Activated CD8-positive, alpha-beta memory T cell treated with anti-CD3 and anti-CD28 coated beads for 24 hours (primary cell): Measurements from ENCODE around the gene MLF1.
"Not testable (repeated sequence)": the region's sequence is repeated elsewhere in the genome, so short reads cannot be mapped to it uniquely, and the experiment has no call there.

Experiments used
- DNase-seq: peaks from one replicate; pipeline ENCODE4 v3.0.0-alpha.2; 2020

MLF1 gene, protein sequence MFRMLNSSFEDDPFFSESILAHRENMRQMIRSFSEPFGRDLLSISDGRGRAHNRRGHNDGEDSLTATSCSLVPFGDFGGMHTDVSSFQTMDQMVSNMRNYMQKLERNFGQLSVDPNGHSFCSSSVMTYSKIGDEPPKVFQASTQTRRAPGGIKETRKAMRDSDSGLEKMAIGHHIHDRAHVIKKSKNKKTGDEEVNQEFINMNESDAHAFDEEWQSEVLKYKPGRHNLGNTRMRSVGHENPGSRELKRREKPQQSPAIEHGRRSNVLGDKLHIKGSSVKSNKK

DNA sequence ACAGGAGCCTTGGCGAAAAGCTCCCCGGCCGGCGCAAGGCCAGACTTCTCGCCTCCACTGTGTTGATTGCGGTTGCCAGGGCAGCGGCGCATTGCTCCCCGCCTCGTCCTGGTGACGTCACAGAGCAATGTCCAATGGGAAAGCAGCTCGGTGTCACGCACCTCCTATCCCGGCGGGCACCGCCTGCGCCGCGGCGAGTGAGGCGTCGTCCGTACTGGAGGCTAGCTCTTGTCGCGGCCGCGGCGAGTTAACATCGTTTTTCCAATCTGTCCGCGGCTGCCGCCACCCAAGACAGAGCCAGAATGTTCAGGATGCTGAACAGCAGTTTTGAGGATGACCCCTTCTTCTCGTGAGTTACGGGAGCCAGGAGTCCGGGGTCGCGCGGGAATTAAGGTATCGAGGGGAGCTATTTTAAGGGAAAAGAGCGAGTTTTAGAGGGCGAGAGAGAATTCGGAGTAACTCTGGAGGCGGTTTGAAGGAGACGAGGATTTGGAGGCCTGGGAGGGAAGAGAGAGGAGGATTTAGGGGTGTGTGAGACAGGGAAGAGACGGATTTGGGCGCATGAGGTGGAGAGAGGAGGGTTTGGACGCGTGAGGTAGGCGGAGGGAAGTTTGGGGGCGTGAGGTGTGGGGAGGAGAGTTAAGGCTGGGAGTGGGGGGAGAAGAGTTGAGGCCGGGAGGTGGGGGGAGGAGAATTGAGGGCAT lies at the start of gene MLF1:
MLF1 (plus strand) TSS at position 196 of the 704 bp plus-strand sequence; CDS start at position 303, 107 bp downstream.
- peak; percentile 88 for DNase-seq

DNA sequence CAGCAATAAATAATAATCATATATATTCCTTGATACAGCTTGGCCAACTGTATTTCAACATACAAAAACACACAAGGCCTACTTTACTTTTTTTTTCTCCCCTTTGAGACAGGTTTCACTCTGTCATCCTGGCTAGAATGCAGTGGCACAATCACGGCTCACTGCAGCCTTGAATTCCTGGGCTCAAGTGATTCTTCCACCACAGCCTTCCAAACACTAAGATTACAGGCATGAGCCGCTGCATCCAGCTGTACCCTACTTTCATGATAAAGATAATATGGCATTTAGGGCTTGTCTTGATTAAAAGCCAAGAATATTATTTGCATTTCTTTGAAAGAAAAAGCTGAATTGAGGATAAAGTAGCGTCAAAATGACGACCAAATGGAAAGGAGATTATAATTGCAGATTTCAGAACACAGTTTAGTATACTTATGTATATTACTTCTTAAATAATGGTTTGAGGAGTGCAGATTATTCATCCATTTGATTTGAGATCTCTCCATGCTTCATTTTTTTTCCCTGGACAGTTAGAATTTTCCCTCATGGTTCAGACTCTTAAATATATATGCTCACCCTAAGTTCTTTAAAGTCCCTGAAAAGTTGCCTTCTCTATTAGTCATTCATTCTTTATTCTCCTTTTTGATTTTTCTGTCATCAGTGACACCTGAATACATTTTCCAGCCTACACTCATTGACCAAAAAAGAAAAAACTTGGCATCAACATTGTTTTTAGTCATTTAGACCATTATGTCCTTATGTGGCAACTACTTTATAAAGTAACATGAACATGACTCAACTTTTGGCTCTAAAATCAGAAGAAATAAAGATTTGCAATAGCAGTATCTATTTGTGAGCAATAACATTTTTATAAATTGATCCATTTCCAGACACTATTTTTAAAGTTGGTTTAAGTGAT lies 48.5 kb upstream of the MLF1 start:
- DNase-seq = no peak

DNA sequence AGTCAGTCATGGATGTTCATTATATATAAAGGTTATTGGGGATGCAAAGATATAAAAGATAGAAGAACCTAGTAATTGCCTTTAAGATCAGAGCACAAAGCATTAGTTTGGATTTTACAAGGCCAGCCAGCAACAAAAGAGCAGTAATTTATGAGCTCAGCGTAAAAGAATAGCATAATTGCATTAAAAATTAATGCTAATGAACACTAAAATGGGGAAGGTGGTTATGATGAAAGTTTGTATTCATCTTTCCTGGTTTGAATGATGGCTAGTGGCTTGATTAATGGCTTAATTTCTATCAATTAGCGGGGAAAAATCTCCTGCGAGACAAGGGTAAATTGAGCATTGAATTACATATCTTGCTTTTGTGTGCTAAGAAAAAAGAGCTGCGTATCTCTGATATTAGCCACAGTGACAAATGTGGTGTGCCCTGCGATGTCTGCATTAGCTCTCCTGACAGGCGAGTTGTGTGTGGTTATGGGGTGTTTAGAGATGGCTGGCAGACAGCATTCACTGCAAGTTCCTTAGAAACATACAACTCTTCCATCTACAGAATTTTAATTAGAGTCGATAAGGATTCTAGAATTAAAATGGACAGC lies 42.8 kb upstream of the MLF1 start:
- DNase-seq = no peak

DNA sequence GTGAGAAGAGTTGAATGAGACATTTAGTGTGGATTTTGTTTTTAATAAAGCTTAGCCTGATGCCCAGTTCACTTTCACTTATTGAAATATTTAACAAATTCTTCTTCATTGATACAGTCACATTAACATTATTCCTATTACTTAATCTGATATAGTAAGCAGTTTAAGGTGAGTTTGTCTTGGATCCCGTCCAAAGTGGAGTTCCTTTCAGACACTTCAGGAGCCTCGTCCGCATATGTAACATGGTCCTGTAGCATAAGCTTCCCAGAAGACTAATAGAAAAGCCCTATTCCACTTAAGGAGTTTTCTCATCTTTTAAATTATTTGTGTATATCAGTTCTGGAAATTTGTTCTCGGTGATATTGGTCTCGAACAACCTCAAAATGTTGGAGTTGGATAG lies 39.7 kb upstream of the MLF1 start:
- no peak for DNase-seq

GRCh38 chr3:158532099-158532734 lies 38.8 kb upstream of the MLF1 start:
- no peak for DNase-seq

- DNase-seq = no peak
Measured at GRCh38 chr3:158535918-158536317, 35.1 kb upstream of the MLF1 start.

GRCh38 chr3:158539414-158540014 lies 31.5 kb upstream of the MLF1 start:
- no peak for DNase-seq

DNA sequence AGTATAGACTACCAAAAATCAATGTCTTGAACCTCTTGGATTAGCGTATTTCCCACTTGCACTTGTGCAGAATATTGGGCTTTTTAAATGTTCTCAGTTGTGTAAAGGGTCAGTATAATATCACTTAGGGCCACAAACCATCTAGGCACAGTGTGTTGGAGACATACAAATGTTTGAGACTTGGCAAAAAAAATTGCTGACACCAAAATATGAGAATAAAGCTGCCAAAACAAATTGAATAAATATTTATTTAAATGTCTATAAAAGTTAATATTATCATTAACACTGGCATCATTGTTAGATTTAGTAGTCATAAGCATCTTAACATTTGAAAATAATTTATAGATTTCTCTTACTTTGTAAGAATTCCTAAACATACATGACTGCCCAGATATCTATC lies 30.9 kb upstream of the MLF1 start:
- DNase-seq = no peak

DNA sequence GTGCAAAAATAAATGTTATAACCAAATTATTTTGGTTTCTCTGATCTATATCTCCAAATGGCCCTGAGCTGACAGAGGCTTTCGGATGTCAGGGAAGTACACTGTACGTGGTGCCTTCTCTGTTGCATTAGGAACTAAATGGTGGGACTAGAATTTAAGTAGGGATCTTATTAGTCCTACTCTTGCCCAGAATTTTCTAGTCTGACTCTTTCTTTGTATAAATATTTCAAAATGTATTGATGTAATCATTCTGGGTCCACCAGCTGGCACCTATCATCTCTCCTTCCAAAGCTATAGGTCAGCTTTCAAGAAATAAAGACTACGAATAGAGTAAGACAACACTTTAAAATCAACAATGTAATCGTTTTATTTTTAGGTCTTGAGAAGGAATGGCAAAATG lies 22.3 kb upstream of the MLF1 start:
- DNase-seq = no peak

- not testable (repeated sequence) for DNase-seq
Measured at GRCh38 chr3:158549938-158550337, 21.1 kb upstream of the MLF1 start.

GRCh38 chr3:158552124-158552523 lies 18.9 kb upstream of the MLF1 start:
- DNase-seq = no peak

- DNase-seq = no peak
Measured at GRCh38 chr3:158559504-158559903, 11.5 kb upstream of the MLF1 start.

- DNase-seq = no peak
Measured at GRCh38 chr3:158560979-158561378, 10.0 kb upstream of the MLF1 start.

- DNase-seq = no peak
Measured at GRCh38 chr3:158562674-158563073, 8.3 kb upstream of the MLF1 start.

- DNase-seq = no peak
Measured at GRCh38 chr3:158563076-158563475, 7.9 kb upstream of the MLF1 start.

DNA sequence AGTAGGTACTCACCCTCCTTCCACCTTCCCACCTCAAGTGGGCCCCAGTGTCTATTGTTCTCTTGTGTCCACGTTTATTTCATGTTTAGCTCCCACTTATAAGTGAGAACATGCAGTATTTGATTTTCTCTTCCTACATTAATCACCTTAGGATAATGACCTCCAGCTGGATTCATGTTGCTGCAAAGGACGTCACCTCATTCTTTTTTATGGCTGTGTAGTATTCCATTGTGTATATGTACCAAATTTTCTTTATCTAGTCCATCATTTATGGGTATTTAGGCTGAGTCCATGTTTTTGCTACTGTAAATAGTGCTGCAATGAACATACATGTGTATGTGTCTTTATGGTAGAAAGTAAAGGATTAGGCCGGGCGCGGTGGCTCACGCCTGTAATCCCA lies 5.9 kb upstream of the MLF1 start:
- DNase-seq = no peak

DNA sequence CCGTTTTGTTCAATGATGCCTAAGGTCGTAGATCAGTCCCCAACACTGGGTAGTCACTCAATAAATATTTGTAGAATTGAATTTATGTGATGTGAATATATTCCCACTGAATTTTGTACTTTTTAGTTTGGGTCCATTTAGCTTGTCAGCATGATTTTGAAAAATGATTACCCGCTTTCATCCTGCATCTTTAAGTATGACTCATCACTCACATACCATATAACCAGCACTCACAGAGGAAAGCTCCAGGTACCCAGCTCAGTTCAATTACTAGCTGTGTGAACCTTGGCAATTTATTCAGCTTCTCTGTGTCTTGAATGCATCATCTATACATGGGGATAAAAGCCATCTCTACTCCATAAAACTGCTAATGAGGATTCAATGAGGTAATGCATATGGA lies 2.2 kb upstream of the MLF1 start:
- DNase-seq = no peak

GRCh38 chr3:158569794-158570193 lies 1.2 kb upstream of the MLF1 start:
- DNase-seq = no peak

DNA sequence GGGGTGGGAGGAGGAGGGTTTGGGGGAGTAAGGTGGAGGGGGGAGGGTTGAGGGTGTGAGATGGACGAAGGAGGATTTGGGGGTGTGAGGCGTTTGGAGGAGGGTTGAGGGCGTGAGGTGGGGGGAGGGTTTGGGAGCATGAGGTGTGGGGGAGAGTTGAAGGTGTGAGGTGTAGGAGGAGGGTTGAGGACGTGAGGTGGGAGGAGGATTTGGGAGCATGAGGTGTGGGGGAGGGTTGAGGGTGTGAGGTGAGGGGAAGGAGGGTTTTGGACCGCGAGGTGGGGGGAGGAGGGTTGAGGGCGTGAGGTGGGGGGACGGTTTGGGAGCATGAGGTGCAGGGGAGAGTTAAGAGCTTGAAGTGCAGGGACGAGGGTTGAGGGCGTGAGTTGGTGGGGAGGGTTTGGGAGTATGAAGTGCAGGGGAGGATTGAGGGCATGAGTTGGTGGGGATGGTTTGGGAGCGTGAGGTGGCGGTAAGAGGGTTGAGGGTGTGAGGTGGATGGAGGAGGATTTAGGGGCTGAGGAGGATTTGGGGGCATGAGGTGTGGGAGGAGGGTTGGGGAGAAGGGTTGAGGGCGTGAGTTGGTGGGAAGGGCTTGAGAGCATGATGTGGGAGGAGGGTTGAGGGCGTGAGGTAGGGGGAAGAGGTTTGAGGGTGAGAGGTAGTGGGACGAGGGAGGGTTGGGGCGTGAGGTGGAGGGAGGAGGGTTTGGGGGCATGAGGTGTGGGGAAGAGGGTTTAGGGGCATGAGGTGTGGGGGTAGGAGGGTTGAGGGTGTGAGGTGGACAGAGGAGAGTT lies 1.2 kb downstream of the MLF1 start:
- no peak for DNase-seq

GRCh38 chr3:158572766-158573060 lies 1.7 kb downstream of the MLF1 start:
- no peak for DNase-seq

GRCh38 chr3:158573714-158574113 lies 2.7 kb downstream of the MLF1 start:
- DNase-seq = no peak

- no peak for DNase-seq
Measured at GRCh38 chr3:158574646-158575045, 3.7 kb downstream of the MLF1 start.
